ENCODE data around the gene SMCR8.

GRCh38 chr17:18291718-18292540 is 23.2 kb upstream of the SMCR8 start:
- TF ChIP-seq, protein P1, sequence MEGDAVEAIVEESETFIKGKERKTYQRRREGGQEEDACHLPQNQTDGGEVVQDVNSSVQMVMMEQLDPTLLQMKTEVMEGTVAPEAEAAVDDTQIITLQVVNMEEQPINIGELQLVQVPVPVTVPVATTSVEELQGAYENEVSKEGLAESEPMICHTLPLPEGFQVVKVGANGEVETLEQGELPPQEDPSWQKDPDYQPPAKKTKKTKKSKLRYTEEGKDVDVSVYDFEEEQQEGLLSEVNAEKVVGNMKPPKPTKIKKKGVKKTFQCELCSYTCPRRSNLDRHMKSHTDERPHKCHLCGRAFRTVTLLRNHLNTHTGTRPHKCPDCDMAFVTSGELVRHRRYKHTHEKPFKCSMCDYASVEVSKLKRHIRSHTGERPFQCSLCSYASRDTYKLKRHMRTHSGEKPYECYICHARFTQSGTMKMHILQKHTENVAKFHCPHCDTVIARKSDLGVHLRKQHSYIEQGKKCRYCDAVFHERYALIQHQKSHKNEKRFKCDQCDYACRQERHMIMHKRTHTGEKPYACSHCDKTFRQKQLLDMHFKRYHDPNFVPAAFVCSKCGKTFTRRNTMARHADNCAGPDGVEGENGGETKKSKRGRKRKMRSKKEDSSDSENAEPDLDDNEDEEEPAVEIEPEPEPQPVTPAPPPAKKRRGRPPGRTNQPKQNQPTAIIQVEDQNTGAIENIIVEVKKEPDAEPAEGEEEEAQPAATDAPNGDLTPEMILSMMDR (conservative IDR thresholded peaks at IDR 0.05 in 1 of 2, IDR thresholded peaks at IDR 0.05 in 1 of 2; ENCODE audit: low read depth in 1 of 2, low read length in 2 of 2): no peak
- TF ChIP-seq EZH2 (IDR thresholded peaks at IDR 0.05; ENCODE audit: low read length, missing control alignments): no peak
